OCI-LY1 (cell line): Measurements from ENCODE around the gene LCORL.

ENCODE experiments used
- H2AFZ ChIP-seq: fragments of 200-600 bp; sonication (generic), shearing (Covaris generic); 2 replicates; pipeline ENCODE4 v1.6.0; 2014; ENCODE audit warnings: antibody characterized with exemption, mild to moderate bottlenecking, low read length
- H3F3A ChIP-seq: fragments of 200-600 bp; sonication (generic), shearing (Covaris generic); 2 replicates; pipeline ENCODE4 v1.6.0; 2014; ENCODE audit warnings: mild to moderate bottlenecking, antibody characterized with exemption, low read length, moderate library complexity; ENCODE audit not compliant: insufficient read depth
- H3K27ac ChIP-seq: fragments of 200-600 bp; sonication (generic); 2 replicates; pipeline ENCODE4 v1.5.1; 2014; ENCODE audit warnings: low read length, mixed run types, mild to moderate bottlenecking, low read depth; ENCODE audit not compliant: poor library complexity, severe bottlenecking
- H3K27me3 ChIP-seq: fragments of 200-600 bp; sonication (generic); 2 replicates; pipeline ENCODE4 v1.6.0; 2014; ENCODE audit warnings: antibody characterized with exemption, mild to moderate bottlenecking, low read length, moderate library complexity; ENCODE audit not compliant: insufficient read depth
- H3K36me3 ChIP-seq: fragments of 200-600 bp; sonication (generic); 2 replicates; pipeline ENCODE4 v1.6.1; 2014; ENCODE audit warnings: mild to moderate bottlenecking, antibody characterized with exemption, low read length, moderate library complexity, mixed read lengths; ENCODE audit not compliant: insufficient read depth
- H3K4me1 ChIP-seq: fragments of 200-600 bp; sonication (generic); 2 replicates; pipeline ENCODE4 v1.5.1; 2014; ENCODE audit warnings: mild to moderate bottlenecking, low read length, moderate library complexity; ENCODE audit not compliant: insufficient read depth, severe bottlenecking
- H3K4me2 ChIP-seq: fragments of 200-600 bp; sonication (generic), shearing (Covaris generic); 2 replicates; pipeline ENCODE4 v1.6.1; 2014; ENCODE audit warnings: low read length
- H3K4me3 ChIP-seq: fragments of 200-600 bp; sonication (generic); 2 replicates; pipeline ENCODE4 v1.5.1; 2014; ENCODE audit warnings: low read length, low read depth, mild to moderate bottlenecking, mixed read lengths; ENCODE audit not compliant: poor library complexity, severe bottlenecking
- H3K79me2 ChIP-seq: fragments of 200-600 bp; shearing (Covaris generic); 2 replicates; pipeline ENCODE4 v1.6.1; 2016; ENCODE audit warnings: mixed run types, low read length, mixed read lengths; ENCODE audit not compliant: insufficient read depth
- H3K9ac ChIP-seq: fragments of 200-600 bp; sonication (generic), shearing (Covaris generic); 2 replicates; pipeline ENCODE4 v1.6.1; 2014; ENCODE audit warnings: mild to moderate bottlenecking, low read length, mixed read lengths
- H3K9me2 ChIP-seq: fragments of 200-600 bp; sonication (generic), shearing (Covaris generic); 2 replicates; pipeline ENCODE4 v1.6.1; 2014; ENCODE audit warnings: low read depth, mild to moderate bottlenecking, low read length, mixed read lengths
- H3K9me3 ChIP-seq: fragments of 200-600 bp; shearing (Covaris generic); 2 replicates; pipeline ENCODE4 v1.6.1; 2014; ENCODE audit warnings: low read length, mixed read lengths
- H4K20me1 ChIP-seq: fragments of 200-600 bp; sonication (generic), shearing (Covaris generic); 2 replicates; pipeline ENCODE4 v1.6.0; 2016; ENCODE audit warnings: mild to moderate bottlenecking, low read length; ENCODE audit not compliant: insufficient read depth
- CTCF ChIP-seq: fragments of 200-600 bp; sonication (generic), shearing (Covaris generic); IDR thresholded peaks from 2 replicates; pipeline ENCODE4 v1.5.1; 2017; ENCODE audit warnings: mild to moderate bottlenecking, antibody characterized with exemption, low read length, moderate library complexity, mixed read lengths
- EZH2 ChIP-seq: fragments of 200-600 bp; sonication (generic), shearing (Covaris generic); IDR thresholded peaks from 2 replicates; pipeline ENCODE4 v1.8.0; 2017; ENCODE audit warnings: borderline replicate concordance, mixed run types, mild to moderate bottlenecking, antibody characterized with exemption, low read length, moderate library complexity, mixed read lengths

Gene LCORL

DNA sequence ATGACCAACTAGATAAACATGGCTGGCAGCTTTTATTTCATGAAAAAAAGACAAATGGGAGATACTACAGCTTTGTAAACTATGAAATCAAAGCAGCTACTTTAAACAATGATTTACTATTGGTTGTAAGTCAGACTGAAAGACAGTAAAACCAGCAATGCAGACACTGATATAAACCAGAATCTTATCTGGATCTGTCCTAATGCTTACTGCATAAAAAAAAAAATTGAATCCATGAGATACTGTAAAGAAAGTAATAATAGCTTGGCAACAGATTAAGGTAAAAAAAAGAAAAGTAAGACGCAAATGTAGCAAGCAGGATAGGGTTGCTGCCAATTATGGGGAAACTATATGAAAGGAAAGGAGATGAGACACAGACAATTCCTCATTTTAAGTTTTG, 7.3 kb downstream of the LCORL start:
- Histone ChIP-seq H3F3A (no peaks in the 10 kb centered on the region), H3K36me3 (no peaks in the 10 kb centered on the region), H3K79me2 (peaks cover 67% of the 10 kb centered on the region), H3K4me2 (no peak overlapping the region), H3K27ac (no peak overlapping the region), H3K9me2 (no peaks in the 10 kb centered on the region), H3K4me1 (no peaks in the 10 kb centered on the region), H3K9me3 (no peaks in the 10 kb centered on the region), H2AFZ (no peak overlapping the region), H3K27me3 (no peaks in the 10 kb centered on the region), H3K9ac (no peak overlapping the region), H4K20me1 (no peaks in the 10 kb centered on the region), H3K4me3 (no peak overlapping the region)
- TF ChIP-seq EZH2 (no peak), CTCF (no peak)

GRCh38 chr4:18012807-18013462, 8.6 kb downstream of the LCORL start:
- no peaks in the 10 kb centered on the region for H4K20me1 ChIP-seq
- no peaks in the 10 kb centered on the region for H3K9me3 ChIP-seq
- no peaks in the 10 kb centered on the region for H3K9me2 ChIP-seq
- H3F3A ChIP-seq = no peaks in the 10 kb centered on the region
- TF ChIP-seq EZH2 = no peak
- TF ChIP-seq CTCF = no peak
- no peaks in the 10 kb centered on the region for H3K36me3 ChIP-seq
- no peak overlapping the region for H3K4me2 ChIP-seq
- no peaks in the 10 kb centered on the region for H3K4me1 ChIP-seq
- no peak overlapping the region for H3K4me3 ChIP-seq
- H2AFZ ChIP-seq = no peak overlapping the region
- H3K27me3 ChIP-seq = no peaks in the 10 kb centered on the region
- H3K9ac ChIP-seq = no peak overlapping the region
- H3K27ac ChIP-seq = no peak overlapping the region
- H3K79me2 ChIP-seq = peaks cover 53% of the 10 kb centered on the region

DNA sequence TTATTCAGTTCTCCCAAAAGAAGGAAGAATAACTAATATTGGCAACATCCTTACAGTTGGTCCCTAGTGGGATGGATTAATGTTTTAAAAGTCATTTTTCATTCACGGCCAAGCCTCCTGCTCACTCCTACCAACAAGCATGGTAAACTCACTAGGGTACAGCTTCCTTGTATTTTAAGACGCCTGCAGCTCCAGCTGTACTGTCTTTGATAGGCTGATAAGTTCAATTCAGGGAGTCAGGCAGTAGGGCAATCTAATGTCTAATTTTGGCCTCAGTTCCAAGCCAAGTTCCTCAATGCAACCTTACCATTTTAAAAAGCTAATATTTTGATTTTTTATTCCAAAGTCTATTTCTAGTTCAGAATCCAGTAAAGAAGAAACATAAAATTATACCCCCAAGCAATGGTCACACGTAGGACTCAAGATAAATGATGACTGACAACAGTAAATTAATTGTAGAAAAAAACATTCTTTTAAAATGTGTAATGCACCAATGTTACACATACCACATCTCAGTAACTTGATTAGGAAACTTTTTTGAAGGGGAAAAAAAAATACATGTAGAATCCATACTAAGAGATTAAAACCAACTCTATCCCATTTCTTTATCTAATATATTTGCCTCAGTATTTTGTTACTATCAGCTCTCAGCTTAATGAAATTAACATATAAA, 9.3 kb downstream of the LCORL start:
- Histone ChIP-seq H3F3A (no peaks in the 10 kb centered on the region), H3K4me3 (no peak overlapping the region), H2AFZ (no peak overlapping the region), H3K9me3 (no peaks in the 10 kb centered on the region), H3K4me2 (no peak overlapping the region), H3K27me3 (no peaks in the 10 kb centered on the region), H3K36me3 (no peaks in the 10 kb centered on the region), H4K20me1 (no peaks in the 10 kb centered on the region), H3K27ac (no peak overlapping the region), H3K79me2 (peaks cover 47% of the 10 kb centered on the region), H3K9me2 (no peaks in the 10 kb centered on the region), H3K9ac (no peak overlapping the region), H3K4me1 (no peaks in the 10 kb centered on the region)
- no peak for TF ChIP-seq EZH2
